HEK293 (cell line): Measurements from ENCODE around the gene PDLIM7.

Experiments
- BCL11A ChIP-seq: fragments of 450-650 bp; formaldehyde crosslinking; IDR thresholded peaks from 2 replicates; pipeline ENCODE4 v1.5.1; 2016; ENCODE audit warnings: low read depth, missing biosample characterization, missing genetic modification characterization
- BCL11B ChIP-seq: fragments of 450-650 bp; formaldehyde crosslinking; IDR thresholded peaks from 2 replicates; pipeline ENCODE4 v1.5.1; 2016; ENCODE audit warnings: low read depth, missing biosample characterization, missing genetic modification characterization
- EGR2 ChIP-seq: fragments of 450-650 bp; formaldehyde crosslinking; IDR thresholded peaks from 2 replicates; pipeline ENCODE4 v1.5.1; 2016; ENCODE audit warnings: low read depth, missing biosample characterization, missing genetic modification characterization
- IKZF3 ChIP-seq: fragments of 450-650 bp; IDR thresholded peaks from 2 replicates; pipeline ENCODE4 v1.5.0; 2018; ENCODE audit warnings: missing biosample characterization, mild to moderate bottlenecking, missing genetic modification characterization, moderate library complexity
- MEIS1 ChIP-seq: sonication (generic); formaldehyde crosslinking; IDR thresholded peaks from 2 replicates; pipeline ENCODE4 v1.8.1; 2022; ENCODE audit warnings: missing genetic modification reagents, mild to moderate bottlenecking, borderline replicate concordance
- SP2 ChIP-seq: fragments of 450-650 bp; formaldehyde crosslinking; IDR thresholded peaks from 2 replicates; pipeline ENCODE4 v1.5.1; 2016; ENCODE audit warnings: missing biosample characterization, missing genetic modification characterization
- ZBTB10 ChIP-seq: fragments of 450-650 bp; formaldehyde crosslinking; IDR thresholded peaks from 2 replicates; pipeline ENCODE4 v1.5.1; 2016; ENCODE audit warnings: missing biosample characterization, missing genetic modification characterization
- ZBTB20 ChIP-seq: fragments of 450-650 bp; formaldehyde crosslinking; IDR thresholded peaks from 2 replicates; pipeline ENCODE4 v1.5.1; 2016; ENCODE audit warnings: missing biosample characterization, missing genetic modification characterization
- ZBTB7A ChIP-seq: fragments of 450-650 bp; formaldehyde crosslinking; IDR thresholded peaks from 2 replicates; pipeline ENCODE4 v1.5.1; 2016; ENCODE audit warnings: low read depth, missing biosample characterization, missing genetic modification characterization
- ZNF155 ChIP-seq: fragments of 450-650 bp; formaldehyde crosslinking; IDR thresholded peaks from 2 replicates; pipeline ENCODE4 v1.5.1; 2016; ENCODE audit warnings: missing biosample characterization, missing genetic modification characterization
- ZNF157 ChIP-seq: fragments of 450-650 bp; formaldehyde crosslinking; IDR thresholded peaks from 2 replicates; pipeline ENCODE4 v1.5.1; 2016; ENCODE audit warnings: missing biosample characterization, missing genetic modification characterization
- ZNF19 ChIP-seq: fragments of 450-650 bp; formaldehyde crosslinking; IDR thresholded peaks from 2 replicates; pipeline ENCODE4; 2016; ENCODE audit warnings: missing biosample characterization, missing genetic modification characterization, low read depth
- ZNF202 ChIP-seq: fragments of 450-650 bp; formaldehyde crosslinking; IDR thresholded peaks from 2 replicates; pipeline ENCODE4 v1.5.1; 2016; ENCODE audit warnings: missing biosample characterization, missing genetic modification characterization, borderline replicate concordance
- ZNF280C ChIP-seq: fragments of 450-650 bp; formaldehyde crosslinking; IDR thresholded peaks from 2 replicates; pipeline ENCODE4 v1.5.1; 2016; ENCODE audit warnings: missing biosample characterization, missing genetic modification characterization
- ZNF302 ChIP-seq: fragments of 450-650 bp; formaldehyde crosslinking; IDR thresholded peaks from 2 replicates; pipeline ENCODE4 v1.5.1; 2016; ENCODE audit warnings: missing biosample characterization, missing genetic modification characterization, low read depth
- ZNF311 ChIP-seq: fragments of 450-650 bp; formaldehyde crosslinking; IDR thresholded peaks from 2 replicates; pipeline ENCODE4 v1.5.1; 2017; ENCODE audit warnings: missing biosample characterization, missing genetic modification characterization, borderline replicate concordance
- ZNF354C ChIP-seq: fragments of 450-650 bp; formaldehyde crosslinking; IDR thresholded peaks from 2 replicates; pipeline ENCODE4 v1.5.1; 2016; ENCODE audit warnings: missing biosample characterization, missing genetic modification characterization, low read depth, borderline replicate concordance
- ZNF366 ChIP-seq: fragments of 450-650 bp; formaldehyde crosslinking; conservative IDR thresholded peaks from 2 replicates; pipeline ENCODE4 v1.5.1; 2016; ENCODE audit warnings: missing biosample characterization, missing genetic modification characterization
- ZNF391 ChIP-seq: fragments of 450-650 bp; formaldehyde crosslinking; IDR thresholded peaks from 2 replicates; pipeline ENCODE4 v1.5.1; 2016; ENCODE audit warnings: low read depth, missing biosample characterization, missing genetic modification characterization, borderline replicate concordance
- ZNF423 ChIP-seq: fragments of 450-650 bp; formaldehyde crosslinking; IDR thresholded peaks from 2 replicates; pipeline ENCODE4 v1.5.1; 2016; ENCODE audit warnings: missing biosample characterization, missing genetic modification characterization
- ZNF488 ChIP-seq: fragments of 450-650 bp; formaldehyde crosslinking; IDR thresholded peaks from 2 replicates; pipeline ENCODE4 v1.5.1; 2016; ENCODE audit warnings: missing biosample characterization, missing genetic modification characterization
- ZNF561 ChIP-seq: fragments of 450-650 bp; IDR thresholded peaks from 2 replicates; pipeline ENCODE4 v1.5.1; 2018; ENCODE audit warnings: missing biosample characterization, missing genetic modification characterization, borderline replicate concordance
- ZNF600 ChIP-seq: fragments of 450-650 bp; formaldehyde crosslinking; IDR thresholded peaks from 2 replicates; pipeline ENCODE4 v1.5.1; 2016; ENCODE audit warnings: missing biosample characterization, missing genetic modification characterization
- ZNF624 ChIP-seq: fragments of 450-650 bp; formaldehyde crosslinking; IDR thresholded peaks from 2 replicates; pipeline ENCODE4 v1.5.1; 2017; ENCODE audit warnings: missing biosample characterization, missing genetic modification characterization
- ZNF768 ChIP-seq: fragments of 450-650 bp; formaldehyde crosslinking; IDR thresholded peaks from 2 replicates; pipeline ENCODE4 v1.5.1; 2018; ENCODE audit warnings: missing biosample characterization, mild to moderate bottlenecking, missing genetic modification characterization
- ZNF776 ChIP-seq: fragments of 450-650 bp; formaldehyde crosslinking; IDR thresholded peaks from 2 replicates; pipeline ENCODE4 v1.5.0; 2017; ENCODE audit warnings: missing biosample characterization, missing genetic modification characterization, borderline replicate concordance
- TF ChIP-seq, protein P1 (sequence below): fragments of 450-650 bp; formaldehyde crosslinking; IDR thresholded peaks from 2 replicates; pipeline ENCODE4 v1.5.1; 2017; ENCODE audit warnings: missing biosample characterization, mild to moderate bottlenecking, missing genetic modification characterization, moderate library complexity
- TF ChIP-seq, protein P2 (sequence below): fragments of 450-650 bp; formaldehyde crosslinking; IDR thresholded peaks from 2 replicates; pipeline ENCODE4 v1.5.1; 2016; ENCODE audit warnings: missing biosample characterization, missing genetic modification characterization
- TF ChIP-seq, protein P3 (sequence below): fragments of 450-650 bp; formaldehyde crosslinking; IDR thresholded peaks from 2 replicates; pipeline ENCODE4 v1.5.1; 2016; ENCODE audit warnings: missing biosample characterization, missing genetic modification characterization

The PDLIM7 gene

GRCh38 chr5:177472460-177473442 lies 24.7 kb downstream of the PDLIM7 start (continued):
- TF ChIP-seq ZBTB10 (tag by site-specific recombination): peak; percentile 85
- no peak for TF ChIP-seq ZNF157
- peak; percentile 35; the same call in 1 of the 2 replicates for TF ChIP-seq SP2 (tag by site-specific recombination)
- TF ChIP-seq ZNF561: 0 out of 2 replicates have a peak, but pooled peaks have one; percentile 17
- no peak for TF ChIP-seq ZNF776 (tag by site-specific recombination)
- TF ChIP-seq, protein P1, sequence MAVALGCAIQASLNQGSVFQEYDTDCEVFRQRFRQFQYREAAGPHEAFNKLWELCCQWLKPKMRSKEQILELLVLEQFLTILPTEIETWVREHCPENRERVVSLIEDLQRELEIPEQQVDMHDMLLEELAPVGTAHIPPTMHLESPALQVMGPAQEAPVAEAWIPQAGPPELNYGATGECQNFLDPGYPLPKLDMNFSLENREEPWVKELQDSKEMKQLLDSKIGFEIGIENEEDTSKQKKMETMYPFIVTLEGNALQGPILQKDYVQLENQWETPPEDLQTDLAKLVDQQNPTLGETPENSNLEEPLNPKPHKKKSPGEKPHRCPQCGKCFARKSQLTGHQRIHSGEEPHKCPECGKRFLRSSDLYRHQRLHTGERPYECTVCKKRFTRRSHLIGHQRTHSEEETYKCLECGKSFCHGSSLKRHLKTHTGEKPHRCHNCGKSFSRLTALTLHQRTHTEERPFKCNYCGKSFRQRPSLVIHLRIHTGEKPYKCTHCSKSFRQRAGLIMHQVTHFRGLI (tag by site-specific recombination): no peak
- no peak for TF ChIP-seq ZNF768 (tag by site-specific recombination)
- no peak for TF ChIP-seq ZNF391 (tag by site-specific recombination)
- no peak for TF ChIP-seq ZNF624 (tag by site-specific recombination)
- TF ChIP-seq ZNF302: no peak
- TF ChIP-seq IKZF3 (tag by site-specific recombination): no peak
- TF ChIP-seq ZBTB20 (tag by site-specific recombination): no peak
- TF ChIP-seq ZNF280C (tag by site-specific recombination): no peak
- TF ChIP-seq ZNF488 (tag by site-specific recombination): no peak
- no peak for TF ChIP-seq ZNF366 (tag by site-specific recombination)
- no peak for TF ChIP-seq MEIS1 (CRISPR knock-in tag)
- TF ChIP-seq, protein P2, sequence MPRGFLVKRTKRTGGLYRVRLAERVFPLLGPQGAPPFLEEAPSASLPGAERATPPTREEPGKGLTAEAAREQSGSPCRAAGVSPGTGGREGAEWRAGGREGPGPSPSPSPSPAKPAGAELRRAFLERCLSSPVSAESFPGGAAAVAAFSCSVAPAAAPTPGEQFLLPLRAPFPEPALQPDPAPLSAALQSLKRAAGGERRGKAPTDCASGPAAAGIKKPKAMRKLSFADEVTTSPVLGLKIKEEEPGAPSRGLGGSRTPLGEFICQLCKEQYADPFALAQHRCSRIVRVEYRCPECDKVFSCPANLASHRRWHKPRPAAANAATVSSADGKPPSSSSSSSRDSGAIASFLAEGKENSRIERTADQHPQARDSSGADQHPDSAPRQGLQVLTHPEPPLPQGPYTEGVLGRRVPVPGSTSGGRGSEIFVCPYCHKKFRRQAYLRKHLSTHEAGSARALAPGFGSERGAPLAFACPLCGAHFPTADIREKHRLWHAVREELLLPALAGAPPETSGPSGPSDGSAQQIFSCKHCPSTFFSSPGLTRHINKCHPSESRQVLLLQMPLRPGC: peak; percentile 39; the same call in 1 of the 2 replicates
- no peak for TF ChIP-seq ZNF354C (tag by site-specific recombination)
- TF ChIP-seq BCL11A: no peak
- TF ChIP-seq BCL11B (tag by site-specific recombination): peak; percentile 54
- TF ChIP-seq ZNF311: no peak
- peak; percentile 24; the same call in 1 of the 2 replicates for TF ChIP-seq ZNF423 (tag by site-specific recombination)
- TF ChIP-seq ZBTB7A: peak; percentile 57; the same call in 1 of the 2 replicates
- TF ChIP-seq ZNF202 (tag by site-specific recombination): no peak
- no peak for TF ChIP-seq ZNF19 (tag by site-specific recombination)
- TF ChIP-seq EGR2 (tag by site-specific recombination): peak; percentile 60
- peak; percentile 37; the same call in 1 of the 2 replicates for TF ChIP-seq ZNF600 (tag by site-specific recombination)
- TF ChIP-seq ZNF155 (tag by site-specific recombination): no peak
- TF ChIP-seq, protein P3, sequence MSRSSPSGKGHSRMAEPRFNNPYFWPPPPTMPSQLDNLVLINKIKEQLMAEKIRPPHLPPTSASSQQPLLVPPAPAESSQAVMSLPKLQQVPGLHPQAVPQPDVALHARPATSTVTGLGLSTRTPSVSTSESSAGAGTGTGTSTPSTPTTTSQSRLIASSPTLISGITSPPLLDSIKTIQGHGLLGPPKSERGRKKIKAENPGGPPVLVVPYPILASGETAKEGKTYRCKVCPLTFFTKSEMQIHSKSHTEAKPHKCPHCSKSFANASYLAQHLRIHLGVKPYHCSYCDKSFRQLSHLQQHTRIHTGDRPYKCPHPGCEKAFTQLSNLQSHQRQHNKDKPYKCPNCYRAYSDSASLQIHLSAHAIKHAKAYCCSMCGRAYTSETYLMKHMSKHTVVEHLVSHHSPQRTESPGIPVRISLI (tag by site-specific recombination): no peak
